ENCODE data around the gene ZNF629. TPM values are rescaled to one million over a fixed set of nuclear protein-coding genes. Genes with fewer than 3 reads are reported as not detected.
A peak's percentile ranks its signal among the peaks of the same experiment; 100 is the strongest.

The ZNF629 gene
- total RNA-seq, 2 experiments from 2014 or later, result 1.0 to 2.5 TPM

DNA sequence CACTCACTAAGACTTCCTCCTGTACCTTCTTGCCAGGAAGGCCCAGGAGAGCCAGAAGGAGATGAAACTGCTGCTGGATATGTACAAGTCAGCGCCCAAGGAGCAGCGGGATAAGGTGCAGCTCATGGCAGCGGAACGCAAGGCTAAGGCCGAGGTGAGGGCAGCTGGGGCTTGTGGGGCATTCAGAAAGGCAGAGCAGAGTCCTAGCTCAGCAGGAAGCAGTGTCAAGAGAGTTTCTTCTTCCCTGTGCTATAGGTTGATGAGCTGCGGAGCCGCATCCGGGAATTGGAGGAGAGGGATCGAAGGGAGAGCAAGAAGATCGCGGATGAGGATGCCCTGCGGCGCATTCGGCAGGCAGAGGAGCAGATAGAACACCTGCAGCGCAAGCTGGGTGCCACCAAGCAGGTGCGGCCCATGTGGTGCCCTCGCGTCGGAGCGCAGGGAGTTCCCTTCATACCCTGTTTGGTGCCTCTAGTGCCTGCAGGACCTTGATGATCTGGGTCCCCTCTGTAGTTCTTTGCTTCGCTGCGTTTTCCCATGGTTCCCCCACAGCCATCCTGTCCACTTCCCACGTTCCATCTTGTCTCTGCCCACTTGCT, 18.3 kb downstream of the ZNF629 start:
- ChIA-PET CTCF (ENCODE audit: unreplicated experiment) (no interaction called here), POLR2A (no interaction called here)
- Histone ChIP-seq H3K4me3 (ENCODE audit: low read depth, low read length, poor library complexity, severe bottlenecking) (no peak overlapping the region), H3K9me3 (ENCODE audit: low read length) (no peaks in the 10 kb centered on the region), H4K20me1 (ENCODE audit: insufficient read depth, low read length) (no peaks in the 10 kb centered on the region), H3K27ac (ENCODE audit: low read depth, low read length, poor library complexity, severe bottlenecking) (no peak overlapping the region), H3K4me2 (ENCODE audit: low read length) (no peak overlapping the region), H3K79me2 (ENCODE audit: insufficient read depth, low read depth, low read length) (peaks cover under 1% of the 10 kb centered on the region; the same call in 1 of the 2 replicates), H3K9me2 (ENCODE audit: insufficient read depth, low read length) (no peaks in the 10 kb centered on the region), H3K36me3 (ENCODE audit: insufficient read depth, low read length) (peaks cover 100% of the 10 kb centered on the region), H3K4me1 (ENCODE audit: insufficient read depth, low read length, poor library complexity, severe bottlenecking) (peaks cover 19% of the 10 kb centered on the region), H2AFZ (ENCODE audit: low read length) (no peak overlapping the region)
- TSS peak; percentile 69 for BruUV-seq (replicated peaks)
- no peak for DNase-seq (ENCODE audit: low spot score)
- TF ChIP-seq EZH2phosphoT487 (IDR thresholded peaks at IDR 0.05; ENCODE audit: borderline replicate concordance, low read depth, low read length) (no peak), CTCF (conservative IDR thresholded peaks at IDR 0.05; ENCODE audit: low read length) (no peak)
- intact Hi-C loops (cut with micrococcal nuclease; ENCODE audit: unreplicated experiment), result no loop called here

DNA sequence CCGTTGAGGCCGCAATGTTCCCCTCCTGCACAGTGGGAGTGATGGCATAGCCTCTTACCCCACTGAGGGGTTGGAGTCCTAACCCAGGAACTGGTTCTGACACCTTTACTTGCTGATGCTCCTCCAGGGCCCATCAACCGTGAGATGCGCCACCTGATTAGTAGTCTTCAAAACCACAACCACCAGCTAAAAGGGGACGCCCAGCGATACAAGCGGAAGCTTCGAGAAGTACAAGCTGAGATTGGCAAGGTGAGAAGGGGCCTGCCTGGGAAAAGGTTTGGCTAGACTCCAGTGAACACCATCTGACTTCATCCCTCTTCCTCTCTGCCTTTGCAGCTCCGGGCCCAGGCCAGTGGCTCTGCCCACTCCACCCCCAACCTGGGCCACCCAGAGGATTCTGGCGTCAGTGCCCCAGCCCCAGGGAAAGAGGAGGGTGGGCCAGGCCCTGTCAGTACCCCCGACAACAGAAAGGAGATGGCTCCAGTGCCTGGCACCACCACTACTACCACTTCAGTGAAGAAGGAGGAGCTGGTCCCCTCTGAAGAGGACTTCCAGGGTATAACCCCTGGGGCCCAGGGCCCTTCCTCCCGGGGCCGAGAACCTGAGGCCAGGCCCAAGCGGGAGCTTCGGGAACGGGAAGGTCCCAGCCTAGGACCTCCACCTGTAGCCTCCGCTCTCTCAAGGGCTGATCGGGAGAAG, 19.1 kb downstream of the ZNF629 start:
- H2AFZ ChIP-seq (ENCODE audit: low read length), result no peak overlapping the region
- ChIA-PET CTCF (ENCODE audit: unreplicated experiment) (no interaction called here), POLR2A (interaction anchor here (0.6 kb wide), 1 partner anchor 66 kb away, joined by 3 read pairs; no protein-coding TSS in a partner anchor)
- H4K20me1 ChIP-seq (ENCODE audit: insufficient read depth, low read length), result no peaks in the 10 kb centered on the region
- TF ChIP-seq EZH2phosphoT487 (IDR thresholded peaks at IDR 0.05; ENCODE audit: borderline replicate concordance, low read depth, low read length), result no peak
- no peak for TF ChIP-seq CTCF (conservative IDR thresholded peaks at IDR 0.05; ENCODE audit: low read length)
- H3K36me3 ChIP-seq (ENCODE audit: insufficient read depth, low read length), result peaks cover 100% of the 10 kb centered on the region
- no peaks in the 10 kb centered on the region for H3K9me3 ChIP-seq (ENCODE audit: low read length)
- intact Hi-C loops (cut with micrococcal nuclease; ENCODE audit: unreplicated experiment), result no loop called here
- peaks cover 8% of the 10 kb centered on the region; the same call in 1 of the 2 replicates for H3K79me2 ChIP-seq (ENCODE audit: insufficient read depth, low read depth, low read length)
- peak overlapping the region; percentile 20 for H3K27ac ChIP-seq (ENCODE audit: low read depth, low read length, poor library complexity, severe bottlenecking)
- peaks cover 26% of the 10 kb centered on the region for H3K4me1 ChIP-seq (ENCODE audit: insufficient read depth, low read length, poor library complexity, severe bottlenecking)
- BruUV-seq (replicated peaks), result no TSS peak
- no peak overlapping the region for H3K4me3 ChIP-seq (ENCODE audit: low read depth, low read length, poor library complexity, severe bottlenecking)
- peak; percentile 38 for DNase-seq (ENCODE audit: low spot score)
- 0 out of 2 replicates have a peak overlapping the region, but pooled peaks have one; percentile 8 for H3K4me2 ChIP-seq (ENCODE audit: low read length)
- H3K9me2 ChIP-seq (ENCODE audit: insufficient read depth, low read length), result no peaks in the 10 kb centered on the region

- Histone ChIP-seq H2AFZ (ENCODE audit: low read length) (no peak overlapping the region), H4K20me1 (ENCODE audit: insufficient read depth, low read length) (no peaks in the 10 kb centered on the region), H3K9me3 (ENCODE audit: low read length) (no peaks in the 10 kb centered on the region), H3K4me2 (ENCODE audit: low read length) (no peak overlapping the region), H3K4me3 (ENCODE audit: low read depth, low read length, poor library complexity, severe bottlenecking) (no peak overlapping the region), H3K36me3 (ENCODE audit: insufficient read depth, low read length) (peaks cover 90% of the 10 kb centered on the region), H3K4me1 (ENCODE audit: insufficient read depth, low read length, poor library complexity, severe bottlenecking) (peaks cover 29% of the 10 kb centered on the region), H3K79me2 (ENCODE audit: insufficient read depth, low read depth, low read length) (peaks cover 14% of the 10 kb centered on the region; the same call in 1 of the 2 replicates), H3K9me2 (ENCODE audit: insufficient read depth, low read length) (no peaks in the 10 kb centered on the region), H3K27ac (ENCODE audit: low read depth, low read length, poor library complexity, severe bottlenecking) (peak overlapping the region; percentile 20)
- no peak for DNase-seq (ENCODE audit: low spot score)
- TF ChIP-seq CTCF (conservative IDR thresholded peaks at IDR 0.05; ENCODE audit: low read length), result no peak
- no peak for TF ChIP-seq EZH2phosphoT487 (IDR thresholded peaks at IDR 0.05; ENCODE audit: borderline replicate concordance, low read depth, low read length)
- BruUV-seq (replicated peaks), result no TSS peak
- ChIA-PET CTCF (ENCODE audit: unreplicated experiment) (no interaction called here), POLR2A (no interaction called here)
- intact Hi-C loops (cut with micrococcal nuclease; ENCODE audit: unreplicated experiment), result no loop called here
These were observed 20.1 kb downstream of the ZNF629 start for GRCh38 chr16:30766933-30767284.

All from OCI-LY7 (cell line).